SK-N-SH (cell line): Measurements from ENCODE around the gene NTRK2.

Experiments used
- CHD2 ChIP-seq: fragments of 150-350 bp; IDR thresholded peaks from 2 replicates; pipeline ENCODE4 v1.6.1; 2018; ENCODE audit warnings: low read length; ENCODE audit not compliant: partially characterized antibody
- MEF2A ChIP-seq: IDR thresholded peaks from 2 replicates; pipeline ENCODE4 v1.4.0; 2012; ENCODE audit warnings: low read depth, borderline replicate concordance
- MXI1 ChIP-seq: IDR thresholded peaks from 2 replicates; pipeline ENCODE4 v1.6.1; 2012; ENCODE audit warnings: mild to moderate bottlenecking, low read depth, low read length, improper control_type of control experiment
- NFIC ChIP-seq: IDR thresholded peaks from 2 replicates; pipeline ENCODE4 v1.4.0; 2012; ENCODE audit warnings: borderline replicate concordance
- NRF1 ChIP-seq: IDR thresholded peaks from 2 replicates; pipeline ENCODE4 v1.6.1; 2012; ENCODE audit warnings: low read depth, mild to moderate bottlenecking, low read length
- TEAD4 ChIP-seq: IDR thresholded peaks from 2 replicates; pipeline ENCODE4 v1.4.0; 2012; ENCODE audit warnings: mild to moderate bottlenecking, borderline replicate concordance; ENCODE audit not compliant: insufficient read depth
- TF ChIP-seq, protein P1 (sequence below): fragments of 200-600 bp; sonication (generic); IDR thresholded peaks from 2 replicates; pipeline ENCODE4 v1.6.1; 2017; ENCODE audit warnings: antibody characterized with exemption, mild to moderate bottlenecking, moderate library complexity
- TF ChIP-seq, protein P2 (sequence below): IDR thresholded peaks from 2 replicates; pipeline ENCODE4 v1.4.0; 2012; ENCODE audit warnings: low read depth
- TF ChIP-seq, protein P3 (sequence below): IDR thresholded peaks from 2 replicates; pipeline ENCODE4 v1.6.1; 2012; ENCODE audit warnings: mild to moderate bottlenecking, low read depth, low read length, moderate library complexity
- TF ChIP-seq, protein P4 (sequence below): IDR thresholded peaks from 2 replicates; pipeline ENCODE4 v1.4.0; 2012; ENCODE audit warnings: low read depth, borderline replicate concordance

DNA sequence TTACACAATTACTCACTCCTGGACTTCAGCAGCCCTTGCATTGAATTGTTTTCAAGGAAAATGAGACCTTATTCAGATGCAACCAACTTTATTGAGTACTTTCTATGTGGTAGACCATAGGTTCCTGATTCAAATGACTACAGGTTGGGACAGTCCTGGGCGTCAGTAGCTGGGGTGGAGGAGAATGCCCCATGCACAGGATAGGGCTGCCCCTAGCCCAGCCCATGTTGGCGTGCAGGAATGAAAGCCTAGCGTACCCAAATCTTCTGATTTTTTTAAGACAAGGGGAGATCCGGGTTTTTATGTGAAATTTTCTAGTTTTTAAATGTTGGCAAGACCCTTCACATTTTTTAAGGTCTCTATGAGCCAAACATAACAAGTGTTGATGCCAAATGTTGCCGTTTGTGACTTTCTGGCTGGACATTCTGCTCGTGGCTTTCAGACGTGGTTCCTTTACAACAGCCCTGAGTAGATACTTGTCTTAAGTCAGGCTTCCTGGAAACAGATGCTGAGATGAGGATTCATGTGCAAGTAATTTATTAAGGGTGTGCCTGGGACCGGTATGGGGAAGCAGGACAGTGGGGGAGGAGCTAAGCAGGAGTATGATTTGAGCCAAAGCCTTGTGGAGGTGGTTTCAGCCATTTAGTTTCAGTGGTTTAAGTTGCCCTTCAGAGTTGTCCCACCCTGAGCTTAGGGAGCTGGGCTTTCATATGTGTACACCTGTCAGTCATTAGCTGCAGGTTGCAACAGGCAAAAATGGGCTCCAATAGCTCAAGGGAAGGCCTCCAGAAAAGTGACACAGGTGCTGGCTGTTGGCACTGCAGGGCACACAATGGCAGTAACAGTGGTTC lies 154.1 kb downstream of the NTRK2 start:
- TF ChIP-seq, protein P1, sequence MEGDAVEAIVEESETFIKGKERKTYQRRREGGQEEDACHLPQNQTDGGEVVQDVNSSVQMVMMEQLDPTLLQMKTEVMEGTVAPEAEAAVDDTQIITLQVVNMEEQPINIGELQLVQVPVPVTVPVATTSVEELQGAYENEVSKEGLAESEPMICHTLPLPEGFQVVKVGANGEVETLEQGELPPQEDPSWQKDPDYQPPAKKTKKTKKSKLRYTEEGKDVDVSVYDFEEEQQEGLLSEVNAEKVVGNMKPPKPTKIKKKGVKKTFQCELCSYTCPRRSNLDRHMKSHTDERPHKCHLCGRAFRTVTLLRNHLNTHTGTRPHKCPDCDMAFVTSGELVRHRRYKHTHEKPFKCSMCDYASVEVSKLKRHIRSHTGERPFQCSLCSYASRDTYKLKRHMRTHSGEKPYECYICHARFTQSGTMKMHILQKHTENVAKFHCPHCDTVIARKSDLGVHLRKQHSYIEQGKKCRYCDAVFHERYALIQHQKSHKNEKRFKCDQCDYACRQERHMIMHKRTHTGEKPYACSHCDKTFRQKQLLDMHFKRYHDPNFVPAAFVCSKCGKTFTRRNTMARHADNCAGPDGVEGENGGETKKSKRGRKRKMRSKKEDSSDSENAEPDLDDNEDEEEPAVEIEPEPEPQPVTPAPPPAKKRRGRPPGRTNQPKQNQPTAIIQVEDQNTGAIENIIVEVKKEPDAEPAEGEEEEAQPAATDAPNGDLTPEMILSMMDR = no peak
- TF ChIP-seq NFIC (no peak), NRF1 (no peak), TEAD4 (no peak), MEF2A (no peak), MXI1 (no peak), CHD2 (no peak)
- TF ChIP-seq, protein P2, sequence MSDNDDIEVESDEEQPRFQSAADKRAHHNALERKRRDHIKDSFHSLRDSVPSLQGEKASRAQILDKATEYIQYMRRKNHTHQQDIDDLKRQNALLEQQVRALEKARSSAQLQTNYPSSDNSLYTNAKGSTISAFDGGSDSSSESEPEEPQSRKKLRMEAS = no peak
- TF ChIP-seq, protein P3, sequence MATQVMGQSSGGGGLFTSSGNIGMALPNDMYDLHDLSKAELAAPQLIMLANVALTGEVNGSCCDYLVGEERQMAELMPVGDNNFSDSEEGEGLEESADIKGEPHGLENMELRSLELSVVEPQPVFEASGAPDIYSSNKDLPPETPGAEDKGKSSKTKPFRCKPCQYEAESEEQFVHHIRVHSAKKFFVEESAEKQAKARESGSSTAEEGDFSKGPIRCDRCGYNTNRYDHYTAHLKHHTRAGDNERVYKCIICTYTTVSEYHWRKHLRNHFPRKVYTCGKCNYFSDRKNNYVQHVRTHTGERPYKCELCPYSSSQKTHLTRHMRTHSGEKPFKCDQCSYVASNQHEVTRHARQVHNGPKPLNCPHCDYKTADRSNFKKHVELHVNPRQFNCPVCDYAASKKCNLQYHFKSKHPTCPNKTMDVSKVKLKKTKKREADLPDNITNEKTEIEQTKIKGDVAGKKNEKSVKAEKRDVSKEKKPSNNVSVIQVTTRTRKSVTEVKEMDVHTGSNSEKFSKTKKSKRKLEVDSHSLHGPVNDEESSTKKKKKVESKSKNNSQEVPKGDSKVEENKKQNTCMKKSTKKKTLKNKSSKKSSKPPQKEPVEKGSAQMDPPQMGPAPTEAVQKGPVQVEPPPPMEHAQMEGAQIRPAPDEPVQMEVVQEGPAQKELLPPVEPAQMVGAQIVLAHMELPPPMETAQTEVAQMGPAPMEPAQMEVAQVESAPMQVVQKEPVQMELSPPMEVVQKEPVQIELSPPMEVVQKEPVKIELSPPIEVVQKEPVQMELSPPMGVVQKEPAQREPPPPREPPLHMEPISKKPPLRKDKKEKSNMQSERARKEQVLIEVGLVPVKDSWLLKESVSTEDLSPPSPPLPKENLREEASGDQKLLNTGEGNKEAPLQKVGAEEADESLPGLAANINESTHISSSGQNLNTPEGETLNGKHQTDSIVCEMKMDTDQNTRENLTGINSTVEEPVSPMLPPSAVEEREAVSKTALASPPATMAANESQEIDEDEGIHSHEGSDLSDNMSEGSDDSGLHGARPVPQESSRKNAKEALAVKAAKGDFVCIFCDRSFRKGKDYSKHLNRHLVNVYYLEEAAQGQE = no peak
- TF ChIP-seq, protein P4, sequence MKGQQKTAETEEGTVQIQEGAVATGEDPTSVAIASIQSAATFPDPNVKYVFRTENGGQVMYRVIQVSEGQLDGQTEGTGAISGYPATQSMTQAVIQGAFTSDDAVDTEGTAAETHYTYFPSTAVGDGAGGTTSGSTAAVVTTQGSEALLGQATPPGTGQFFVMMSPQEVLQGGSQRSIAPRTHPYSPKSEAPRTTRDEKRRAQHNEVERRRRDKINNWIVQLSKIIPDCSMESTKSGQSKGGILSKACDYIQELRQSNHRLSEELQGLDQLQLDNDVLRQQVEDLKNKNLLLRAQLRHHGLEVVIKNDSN = no peak
